HUES6 (cell line): ENCODE measurements around the gene TUBGCP3.

Experiments
- H3K27ac ChIP-seq: 2 replicates; pipeline ENCODE4 v1.7.0; 2013; ENCODE audit warnings: low read depth, mild to moderate bottlenecking, low read length, inconsistent platforms
- H3K27me3 ChIP-seq: 2 replicates; pipeline ENCODE4 v1.6.1; 2013; ENCODE audit warnings: low read length; ENCODE audit not compliant: control insufficient read depth, insufficient read depth
- H3K36me3 ChIP-seq: 2 replicates; pipeline ENCODE4 v1.6.1; 2013; ENCODE audit warnings: low read length; ENCODE audit not compliant: control insufficient read depth, insufficient read depth
- H3K4me1 ChIP-seq: 2 replicates; pipeline ENCODE4 v1.6.1; 2013; ENCODE audit warnings: low read length; ENCODE audit not compliant: control insufficient read depth, insufficient read depth
- H3K4me3 ChIP-seq: 2 replicates; pipeline ENCODE4 v1.5.1; 2013; ENCODE audit warnings: low read depth, low read length
- H3K9ac ChIP-seq: one replicate; pipeline ENCODE4 v1.6.1; 2013; ENCODE audit warnings: mild to moderate bottlenecking, low read length
- H3K9me3 ChIP-seq: 2 replicates; pipeline ENCODE4 v1.6.1; 2013; ENCODE audit warnings: low read depth, low read length; ENCODE audit not compliant: control insufficient read depth, insufficient read depth

Gene TUBGCP3

GRCh38 chr13:112477070-112477619 lies 110.8 kb downstream of the TUBGCP3 start:
- no peaks in the 10 kb centered on the region for H3K4me1 ChIP-seq
- no peaks in the 10 kb centered on the region for H3K9me3 ChIP-seq
- no peak overlapping the region for H3K27ac ChIP-seq
- no peak overlapping the region for H3K9ac ChIP-seq
- H3K27me3 ChIP-seq = no peaks in the 10 kb centered on the region
- H3K4me3 ChIP-seq = no peak overlapping the region
- no peaks in the 10 kb centered on the region for H3K36me3 ChIP-seq

- Histone ChIP-seq H3K4me1 (no peaks in the 10 kb centered on the region), H3K9ac (no peak overlapping the region), H3K36me3 (no peaks in the 10 kb centered on the region), H3K4me3 (no peak overlapping the region), H3K27ac (no peak overlapping the region), H3K27me3 (no peaks in the 10 kb centered on the region), H3K9me3 (no peaks in the 10 kb centered on the region)
Observed at GRCh38 chr13:112475889-112476288, 112.1 kb downstream of the TUBGCP3 start.

GRCh38 chr13:112474869-112475268 lies 113.1 kb downstream of the TUBGCP3 start:
- no peaks in the 10 kb centered on the region for H3K9me3 ChIP-seq
- H3K9ac ChIP-seq = no peak overlapping the region
- H3K27me3 ChIP-seq = no peaks in the 10 kb centered on the region
- H3K27ac ChIP-seq = no peak overlapping the region
- no peak overlapping the region for H3K4me3 ChIP-seq
- no peaks in the 10 kb centered on the region for H3K4me1 ChIP-seq
- H3K36me3 ChIP-seq = no peaks in the 10 kb centered on the region

GRCh38 chr13:112473818-112474217 lies 114.1 kb downstream of the TUBGCP3 start:
- no peak overlapping the region for H3K9ac ChIP-seq
- no peak overlapping the region for H3K27ac ChIP-seq
- no peaks in the 10 kb centered on the region for H3K4me1 ChIP-seq
- H3K4me3 ChIP-seq = no peak overlapping the region
- H3K9me3 ChIP-seq = no peaks in the 10 kb centered on the region
- H3K36me3 ChIP-seq = no peaks in the 10 kb centered on the region
- no peaks in the 10 kb centered on the region for H3K27me3 ChIP-seq

- Histone ChIP-seq H3K9ac (no peak overlapping the region), H3K36me3 (no peaks in the 10 kb centered on the region), H3K27me3 (no peaks in the 10 kb centered on the region), H3K27ac (no peak overlapping the region), H3K9me3 (no peaks in the 10 kb centered on the region), H3K4me1 (no peaks in the 10 kb centered on the region; the same call in 1 of the 2 replicates), H3K4me3 (no peak overlapping the region)
Observed at GRCh38 chr13:112469071-112469745, 118.7 kb downstream of the TUBGCP3 start.

GRCh38 chr13:112468069-112468468 lies 119.9 kb downstream of the TUBGCP3 start:
- H3K4me3 ChIP-seq = no peak overlapping the region
- H3K27me3 ChIP-seq = no peaks in the 10 kb centered on the region
- no peak overlapping the region for H3K9ac ChIP-seq
- no peaks in the 10 kb centered on the region; the same call in 1 of the 2 replicates for H3K4me1 ChIP-seq
- H3K27ac ChIP-seq = no peak overlapping the region
- H3K9me3 ChIP-seq = no peaks in the 10 kb centered on the region
- no peaks in the 10 kb centered on the region for H3K36me3 ChIP-seq

GRCh38 chr13:112467236-112467635 lies 120.7 kb downstream of the TUBGCP3 start:
- H3K4me3 ChIP-seq = no peak overlapping the region
- H3K27ac ChIP-seq = no peak overlapping the region
- no peaks in the 10 kb centered on the region for H3K27me3 ChIP-seq
- no peaks in the 10 kb centered on the region for H3K36me3 ChIP-seq
- no peak overlapping the region for H3K9ac ChIP-seq
- H3K4me1 ChIP-seq = no peaks in the 10 kb centered on the region; the same call in 1 of the 2 replicates
- 0 out of 2 replicates have a peak, but pooled peaks cover 1% of the 10 kb centered on the region for H3K9me3 ChIP-seq

GRCh38 chr13:112466132-112467058 lies 121.6 kb downstream of the TUBGCP3 start:
- H3K4me3 ChIP-seq = no peak overlapping the region
- no peak overlapping the region for H3K27ac ChIP-seq
- no peaks in the 10 kb centered on the region for H3K27me3 ChIP-seq
- 0 out of 2 replicates have a peak, but pooled peaks cover 3% of the 10 kb centered on the region for H3K9me3 ChIP-seq
- no peaks in the 10 kb centered on the region for H3K36me3 ChIP-seq
- no peak overlapping the region for H3K9ac ChIP-seq
- H3K4me1 ChIP-seq = no peaks in the 10 kb centered on the region; the same call in 1 of the 2 replicates

- Histone ChIP-seq H3K27me3 (no peaks in the 10 kb centered on the region), H3K4me1 (no peaks in the 10 kb centered on the region; the same call in 1 of the 2 replicates), H3K9me3 (peaks cover 3% of the 10 kb centered on the region; the same call in 1 of the 2 replicates), H3K4me3 (no peak overlapping the region), H3K9ac (no peak overlapping the region), H3K36me3 (no peaks in the 10 kb centered on the region), H3K27ac (no peak overlapping the region)
Observed at GRCh38 chr13:112465251-112466131, 122.5 kb downstream of the TUBGCP3 start.

- Histone ChIP-seq H3K9me3 (peaks cover 3% of the 10 kb centered on the region; the same call in 1 of the 2 replicates), H3K4me1 (no peaks in the 10 kb centered on the region; the same call in 1 of the 2 replicates), H3K27ac (no peak overlapping the region), H3K4me3 (no peak overlapping the region), H3K9ac (no peak overlapping the region), H3K36me3 (no peaks in the 10 kb centered on the region), H3K27me3 (no peaks in the 10 kb centered on the region)
Observed at GRCh38 chr13:112464720-112465119, 123.2 kb downstream of the TUBGCP3 start.
